Ovary (tissue), 3 donors: ENCODE data around the gene MED7.

Source experiments
- EP300 ChIP-seq: sonication (generic); formaldehyde crosslinking; IDR thresholded peaks from one replicate; pipeline ENCODE4 v1.6.1; 2017; ENCODE audit warnings: antibody characterized with exemption
- POLR2A ChIP-seq: fragments of 450-650 bp; IDR thresholded peaks from one replicate; pipeline ENCODE4 v1.6.1; 2017; ENCODE audit warnings: antibody characterized with exemption, mild to moderate bottlenecking, moderate library complexity
- TF ChIP-seq, protein P1 (sequence below), 3 donors: fragments of 450-650 bp in 2 of 3; fragments of 200-600 bp in 1 of 3; IDR thresholded peaks; one replicate each; pipeline versions ENCODE4 v1.5.1 to v1.8.0; 2016 to 2022; ENCODE audit warnings: antibody characterized with exemption in 3 of 3, mild to moderate bottlenecking in 1 of 3
- donor health status: DM: no; HTN: no; CAD: no.

DNA sequence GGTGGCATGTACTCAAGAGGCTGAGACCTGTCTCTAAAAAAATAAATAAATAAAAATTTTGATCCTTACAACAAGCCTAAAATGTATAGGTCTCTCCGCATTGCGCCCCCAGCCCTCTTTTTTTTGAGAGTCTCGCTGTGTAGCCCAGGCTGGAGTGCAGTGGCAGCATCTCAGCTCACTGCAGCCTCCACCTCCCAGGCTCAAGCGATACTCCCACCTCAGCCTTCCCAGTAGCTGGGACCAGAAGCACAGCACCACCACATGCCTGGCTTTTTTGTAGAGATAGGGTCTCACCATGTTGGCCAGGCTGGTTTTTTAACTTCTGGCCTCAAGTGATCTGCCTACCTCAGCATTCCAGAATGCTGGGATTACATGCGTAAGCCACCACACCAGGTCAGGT lies 25.6 kb upstream of the MED7 start:
- TF ChIP-seq, protein P1, sequence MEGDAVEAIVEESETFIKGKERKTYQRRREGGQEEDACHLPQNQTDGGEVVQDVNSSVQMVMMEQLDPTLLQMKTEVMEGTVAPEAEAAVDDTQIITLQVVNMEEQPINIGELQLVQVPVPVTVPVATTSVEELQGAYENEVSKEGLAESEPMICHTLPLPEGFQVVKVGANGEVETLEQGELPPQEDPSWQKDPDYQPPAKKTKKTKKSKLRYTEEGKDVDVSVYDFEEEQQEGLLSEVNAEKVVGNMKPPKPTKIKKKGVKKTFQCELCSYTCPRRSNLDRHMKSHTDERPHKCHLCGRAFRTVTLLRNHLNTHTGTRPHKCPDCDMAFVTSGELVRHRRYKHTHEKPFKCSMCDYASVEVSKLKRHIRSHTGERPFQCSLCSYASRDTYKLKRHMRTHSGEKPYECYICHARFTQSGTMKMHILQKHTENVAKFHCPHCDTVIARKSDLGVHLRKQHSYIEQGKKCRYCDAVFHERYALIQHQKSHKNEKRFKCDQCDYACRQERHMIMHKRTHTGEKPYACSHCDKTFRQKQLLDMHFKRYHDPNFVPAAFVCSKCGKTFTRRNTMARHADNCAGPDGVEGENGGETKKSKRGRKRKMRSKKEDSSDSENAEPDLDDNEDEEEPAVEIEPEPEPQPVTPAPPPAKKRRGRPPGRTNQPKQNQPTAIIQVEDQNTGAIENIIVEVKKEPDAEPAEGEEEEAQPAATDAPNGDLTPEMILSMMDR (IDR thresholded peaks at IDR 0.05), result no peak
- TF ChIP-seq EP300, result no peak
- no peak for TF ChIP-seq POLR2A
